Liver (tissue), 9 donors: ENCODE data around the gene SEC24D. TPM values are rescaled to one million over a fixed set of nuclear protein-coding genes. Genes with fewer than 3 reads are reported as not detected.

Source experiments
- DNase-seq: peaks from one replicate; pipeline ENCODE4 v3.0.0-alpha.2; 2017; ENCODE audit warnings: low spot score
- H3K27ac ChIP-seq, 2 donors: one replicate each; pipeline ENCODE4 v1.7.0; 2013; ENCODE audit warnings: inconsistent platforms in 2 of 2, low read length in 2 of 2, control low read depth in 1 of 2, low read depth in 1 of 2, mild to moderate bottlenecking in 1 of 2
- H3K27me3 ChIP-seq, 4 donors: one replicate each; pipeline versions ENCODE4 v1.6.1 to v1.7.0; 2013; ENCODE audit warnings: low read length in 3 of 4, inconsistent platforms in 1 of 4, mild to moderate bottlenecking in 1 of 4, moderate library complexity in 1 of 4; ENCODE audit not compliant: control insufficient read depth in 4 of 4, insufficient read depth in 4 of 4
- H3K36me3 ChIP-seq, 4 donors: one replicate each; pipeline versions ENCODE4 v1.6.1 to v1.7.0; 2013; ENCODE audit warnings: low read length in 3 of 4, mild to moderate bottlenecking in 3 of 4, low read depth in 1 of 4, moderate library complexity in 1 of 4; ENCODE audit not compliant: control insufficient read depth in 4 of 4, insufficient read depth in 3 of 4
- H3K4me1 ChIP-seq, 4 donors: one replicate each; pipeline versions ENCODE4 v1.6.1 to v1.7.0; 2013; ENCODE audit warnings: low read length in 3 of 4, mild to moderate bottlenecking in 3 of 4, moderate library complexity in 1 of 4; ENCODE audit not compliant: control insufficient read depth in 4 of 4, insufficient read depth in 4 of 4
- H3K4me3 ChIP-seq, 3 donors: one replicate each; pipeline versions ENCODE4 v1.6.1 to v1.7.0; 2013; ENCODE audit warnings: low read length in 3 of 3, control low read depth in 1 of 3, low read depth in 1 of 3, mild to moderate bottlenecking in 1 of 3
- H3K9ac ChIP-seq, 2 donors: one replicate each; pipeline ENCODE4 v1.7.0; 2013; ENCODE audit warnings: low read length in 2 of 2, mild to moderate bottlenecking in 2 of 2, moderate library complexity in 2 of 2, control low read depth in 1 of 2, low read depth in 1 of 2
- H3K9me3 ChIP-seq, 4 donors: one replicate each; pipeline versions ENCODE4 v1.6.1 to v1.7.0; 2013; ENCODE audit warnings: low read length in 3 of 4; ENCODE audit not compliant: control insufficient read depth in 4 of 4
- CTCF ChIP-seq: fragments of 150-350 bp; IDR thresholded peaks from 2 replicates; pipeline ENCODE4 v1.5.1; 2017; ENCODE audit warnings: improper control_type of control experiment, low read depth, low read length; ENCODE audit not compliant: missing input control
- FOXA1 ChIP-seq: IDR thresholded peaks from 2 replicates; pipeline ENCODE4 v1.6.1; 2016; ENCODE audit warnings: antibody characterized with exemption
- FOXA2 ChIP-seq: IDR thresholded peaks from 2 replicates; pipeline ENCODE4 v1.6.1; 2016; ENCODE audit warnings: antibody characterized with exemption
- HNF4G ChIP-seq: IDR thresholded peaks from 2 replicates; pipeline ENCODE4 v1.6.1; 2016; ENCODE audit warnings: antibody characterized with exemption
- JUND ChIP-seq, 2 donors: IDR thresholded peaks; 2 replicates each; pipeline ENCODE4 v1.6.1; 2016; ENCODE audit warnings: antibody characterized with exemption in 2 of 2
- MAX ChIP-seq: IDR thresholded peaks from 2 replicates; pipeline ENCODE4 v1.6.1; 2016; ENCODE audit warnings: antibody characterized with exemption
- NR2F2 ChIP-seq: IDR thresholded peaks from 2 replicates; pipeline ENCODE4 v1.6.1; 2016; ENCODE audit warnings: antibody characterized with exemption
- RAD21 ChIP-seq, 2 donors: IDR thresholded peaks; 2 replicates each; pipeline ENCODE4 v1.6.1; 2016; ENCODE audit warnings: antibody characterized with exemption in 2 of 2, mild to moderate bottlenecking in 2 of 2
- SP1 ChIP-seq: IDR thresholded peaks from 2 replicates; pipeline ENCODE4 v1.6.1; 2018; ENCODE audit warnings: antibody characterized with exemption, mild to moderate bottlenecking
- TAF1 ChIP-seq: conservative IDR thresholded peaks from 2 replicates; pipeline ENCODE4 v1.6.1; 2016; ENCODE audit warnings: antibody characterized with exemption, mild to moderate bottlenecking
- YY1 ChIP-seq: IDR thresholded peaks from 2 replicates; pipeline ENCODE4 v1.6.1; 2016; ENCODE audit warnings: antibody characterized with exemption, mild to moderate bottlenecking
- ZBTB33 ChIP-seq: IDR thresholded peaks from 2 replicates; pipeline ENCODE4 v1.6.1; 2016; ENCODE audit warnings: antibody characterized with exemption
- WGBS: extraction: QIAGEN DNeasy Blood & Tissue Kit; methylation state at CpG from one replicate; pipeline ENCODE4 v1.1.7; 2013; 5-methylcytosine and 5-hydroxymethylcytosine counted together
- polyA plus RNA-seq, 2 donors: library from polyadenylated mRNA; stranded (reverse) in 1 of 2; unstranded in 1 of 2; fragments of 200-250 nt in 1 of 2; fragments of >200 nt in 1 of 2; fragmentation: Nextera tagmentation in 1 of 2; extraction: Ambion mirVana in 1 of 2; gene quantifications; one replicate each; pipeline versions ENCODE4 v1.2.1 to v1.2.3, GENCODE V29; 2013 to 2015
- total RNA-seq, 2 donors: library from RNA; depleted of rRNA; stranded (reverse); fragments of >200 nt; gene quantifications; one replicate each; pipeline ENCODE4 v1.2.3, GENCODE V29; 2014
- donor health status: healthy.
- donor health status: healthy.
- donor health status: healthy.
- donor health status: healthy.
- donor health status: healthy.

Gene SEC24D
- total and polyA plus RNA-seq, 4 donors = 16.0 to 80.8 (median 33.7) TPM

GRCh38 chr4:118755438-118756226 lies 80.3 kb downstream of the SEC24D start:
- H3K36me3 ChIP-seq = peaks cover 4 to 12% (median 9%) of the 10 kb centered on the region in 4 donors
- no peak for TF ChIP-seq FOXA2
- TF ChIP-seq ZBTB33 = no peak
- no peak for TF ChIP-seq RAD21 (IDR thresholded peaks at IDR 0.05)
- no peak for TF ChIP-seq JUND (IDR thresholded peaks at IDR 0.05)
- no peak for TF ChIP-seq MAX
- TF ChIP-seq YY1 = no peak
- TF ChIP-seq FOXA1 = no peak
- no peak for TF ChIP-seq CTCF
- TF ChIP-seq NR2F2 = no peak
- no peak overlapping the region for H3K4me3 ChIP-seq
- WGBS = 69% methylated on average over 2 of the region's 2 CpGs
- H3K27ac ChIP-seq = peak overlapping the region in 1 of 2 donors; percentile 47
- H3K9ac ChIP-seq = no peak overlapping the region
- H3K27me3 ChIP-seq = no peaks in the 10 kb centered on the region
- H3K9me3 ChIP-seq = no peaks in the 10 kb centered on the region
- peaks cover 2 to 35% (median 20%) of the 10 kb centered on the region in 4 donors for H3K4me1 ChIP-seq
- DNase-seq = no peak

- Histone ChIP-seq H3K36me3 (peaks cover 4 to 15% (median 9%) of the 10 kb centered on the region in 4 donors), H3K27ac (peak overlapping the region in 1 of 2 donors; percentile 47), H3K4me3 (no peak overlapping the region), H3K9ac (no peak overlapping the region), H3K27me3 (no peaks in the 10 kb centered on the region), H3K9me3 (no peaks in the 10 kb centered on the region), H3K4me1 (peaks cover 2 to 41% (median 22%) of the 10 kb centered on the region in 4 donors)
- 77% methylated on average over 2 of the region's 2 CpGs for WGBS
- TF ChIP-seq ZBTB33 = no peak
- no peak for TF ChIP-seq TAF1
- TF ChIP-seq FOXA2 = no peak
- DNase-seq = no peak
Measured at GRCh38 chr4:118754890-118755289, 81.0 kb downstream of the SEC24D start.

GRCh38 chr4:118753685-118754084 lies 82.2 kb downstream of the SEC24D start:
- peaks cover 2 to 37% (median 21%) of the 10 kb centered on the region in 4 donors for H3K4me1 ChIP-seq
- peak overlapping the region in 1 of 2 donors; percentile 32 for H3K27ac ChIP-seq
- 81% methylated on average over 1 of the region's 1 CpG for WGBS
- no peak overlapping the region for H3K9ac ChIP-seq
- H3K9me3 ChIP-seq = no peaks in the 10 kb centered on the region
- H3K4me3 ChIP-seq = no peak overlapping the region
- no peak for DNase-seq
- H3K27me3 ChIP-seq = no peaks in the 10 kb centered on the region
- H3K36me3 ChIP-seq = peaks cover 4 to 15% (median 9%) of the 10 kb centered on the region in 4 donors
- TF ChIP-seq CTCF (no peak), ZBTB33 (no peak), FOXA1 (no peak), HNF4G (no peak), SP1 (no peak)
